ENCODE results near the gene MRPL53. TPM values are rescaled to one million over a fixed set of nuclear protein-coding genes. Genes with fewer than 3 reads are reported as not detected.
A peak's percentile ranks its signal among the peaks of the same experiment; 100 is the strongest.

MRPL53 gene
- total and polyA plus RNA-seq, 9 of the 15 experiments (the other 6 are each of a cell fraction or from before 2014, with no cell fraction given) = 11.5 to 87.9 (median 41.1) TPM

DNA sequence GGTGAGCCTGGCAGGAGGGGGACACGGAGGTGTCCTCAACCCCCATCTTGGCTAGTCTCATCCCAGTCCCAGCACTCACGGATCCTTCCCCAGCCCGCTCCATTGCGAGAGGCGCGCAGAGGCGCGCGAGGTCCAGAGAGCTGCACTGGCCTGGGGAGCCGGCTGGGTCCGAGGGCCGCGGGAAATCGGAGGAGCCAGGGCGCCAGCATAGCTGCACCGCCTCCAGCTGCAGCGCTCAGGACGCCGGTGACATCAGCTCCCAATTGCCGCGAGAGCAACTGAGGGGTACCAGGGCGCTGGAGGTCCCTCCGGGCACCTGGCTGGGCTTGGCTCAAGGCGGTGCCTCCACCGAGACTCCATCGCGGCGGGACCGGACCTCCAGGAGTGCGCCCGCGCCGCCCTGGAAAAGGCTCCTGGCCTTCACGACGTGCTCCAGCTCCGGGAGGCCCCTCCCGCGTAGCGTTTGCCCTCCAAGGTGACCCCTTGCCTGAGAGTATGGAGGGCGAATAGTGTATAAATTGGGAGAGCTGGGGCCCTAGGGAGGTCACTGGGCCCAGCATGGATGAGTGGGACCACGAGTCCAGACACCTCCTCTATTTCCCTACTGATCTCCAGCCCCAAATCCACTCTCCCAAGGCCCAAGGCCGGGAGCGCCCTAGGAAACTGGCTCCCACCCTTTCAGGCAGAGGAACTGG is 36.2 kb downstream of the MRPL53 start:
- BruUV-seq (replicated peaks) = no TSS peak
- H3K27ac ChIP-seq (ENCODE audit: extremely low read depth, low read depth, low read length) = no peak overlapping the region
- H3K79me2 ChIP-seq (ENCODE audit: control insufficient read depth, insufficient read depth, low read length) = no peaks in the 10 kb centered on the region
- ChIA-PET POLR2A (interaction anchor here (1.0 kb wide), 1 partner anchor 18 kb away, joined by 5 read pairs; the partner anchor contains the start of gene INO80B), CTCF (ENCODE audit: low intra/inter-chr PET ratio) (no interaction called here)
- DNase-seq (ENCODE audit: extremely low read depth in 1 of 4, low spot score in 3 of 4) = no peak
- no peaks in the 10 kb centered on the region for H3K27me3 ChIP-seq (ENCODE audit: control insufficient read depth in 2 of 2, insufficient read depth in 2 of 2, low read length in 2 of 2)
- WGBS (ENCODE audit: insufficient coverage, low coverage, missing lambda C conversion rate) = 69% methylated on average over 25 of the region's 43 CpGs
- ATAC-seq = no peak
- in situ Hi-C loops (cut with MboI) (no loop called here), intact Hi-C loops (cut with micrococcal nuclease) (no loop called here)
- 0 out of 2 replicates have a peak, but pooled peaks have one; percentile 14 for TF ChIP-seq POLR2G (IDR thresholded peaks at IDR 0.05; ENCODE audit: low read depth, low read length)
- TF ChIP-seq RBFOX2 (IDR thresholded peaks at IDR 0.05; ENCODE audit: low read depth, low read length) = 0 out of 2 replicates have a peak, but pooled peaks have one; percentile 19
- TF ChIP-seq MEF2A (IDR thresholded peaks at IDR 0.05; ENCODE audit: control insufficient read depth, low read depth, low read length) = no peak
- TF ChIP-seq, protein P1, sequence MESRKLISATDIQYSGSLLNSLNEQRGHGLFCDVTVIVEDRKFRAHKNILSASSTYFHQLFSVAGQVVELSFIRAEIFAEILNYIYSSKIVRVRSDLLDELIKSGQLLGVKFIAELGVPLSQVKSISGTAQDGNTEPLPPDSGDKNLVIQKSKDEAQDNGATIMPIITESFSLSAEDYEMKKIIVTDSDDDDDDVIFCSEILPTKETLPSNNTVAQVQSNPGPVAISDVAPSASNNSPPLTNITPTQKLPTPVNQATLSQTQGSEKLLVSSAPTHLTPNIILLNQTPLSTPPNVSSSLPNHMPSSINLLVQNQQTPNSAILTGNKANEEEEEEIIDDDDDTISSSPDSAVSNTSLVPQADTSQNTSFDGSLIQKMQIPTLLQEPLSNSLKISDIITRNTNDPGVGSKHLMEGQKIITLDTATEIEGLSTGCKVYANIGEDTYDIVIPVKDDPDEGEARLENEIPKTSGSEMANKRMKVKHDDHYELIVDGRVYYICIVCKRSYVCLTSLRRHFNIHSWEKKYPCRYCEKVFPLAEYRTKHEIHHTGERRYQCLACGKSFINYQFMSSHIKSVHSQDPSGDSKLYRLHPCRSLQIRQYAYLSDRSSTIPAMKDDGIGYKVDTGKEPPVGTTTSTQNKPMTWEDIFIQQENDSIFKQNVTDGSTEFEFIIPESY (CRISPR knock-in tag; IDR thresholded peaks at IDR 0.05) = peak; percentile 73; the same call in 1 of the 2 replicates
- H2AFZ ChIP-seq (ENCODE audit: low read depth, low read length) = no peak overlapping the region
- H3K4me2 ChIP-seq (ENCODE audit: insufficient read depth, low read length) = no peak overlapping the region
- H3K9me1 ChIP-seq (ENCODE audit: control insufficient read depth, insufficient read depth, low read length) = no peaks in the 10 kb centered on the region
- H3K9me3 ChIP-seq (replicated peaks; ENCODE audit: control insufficient read depth, insufficient read depth, low read depth, low read length) = no peaks in the 10 kb centered on the region
- H3K36me3 ChIP-seq (ENCODE audit: control insufficient read depth, insufficient read depth, low read length) = no peaks in the 10 kb centered on the region
- H3K4me3 ChIP-seq = no peak overlapping the region
- H4K20me1 ChIP-seq (replicated peaks; ENCODE audit: control insufficient read depth, insufficient read depth, low read length) = no peaks in the 10 kb centered on the region
- peak overlapping the region in 1 of 2 experiments; percentile 54; a peak in 2 of 4 replicates for H3K9ac ChIP-seq (ENCODE audit: insufficient read depth in 1 of 2, low read depth in 2 of 2, low read length in 2 of 2)
- no peak for FAIRE-seq
- peaks cover 16 to 34% of the 10 kb centered on the region in 2 experiments; a peak in 4 of 5 replicates for H3K4me1 ChIP-seq (replicated peaks in 1 of 2; ENCODE audit: control insufficient read depth in 2 of 2, insufficient read depth in 2 of 2, low read length in 2 of 2)
